Parathyroid adenoma (tissue), 2 donors: Measurements from ENCODE around the gene PUS3.

Experiments
- H2AFZ ChIP-seq: fragments of 300-600 bp; sonication (generic); one replicate; pipeline ENCODE4 v1.7.0; 2017; ENCODE audit warnings: antibody characterized with exemption, mild to moderate bottlenecking
- H3K27ac ChIP-seq: fragments of 300-600 bp; sonication (generic); one replicate; pipeline ENCODE4 v1.7.0; 2017
- H3K27me3 ChIP-seq: fragments of 300-600 bp; sonication (generic); one replicate; pipeline ENCODE4 v1.7.0; 2017; ENCODE audit warnings: low read length; ENCODE audit not compliant: control insufficient read depth, insufficient read depth
- H3K36me3 ChIP-seq: fragments of 300-600 bp; sonication (generic); one replicate; pipeline ENCODE4 v1.7.0; 2017; ENCODE audit warnings: low read length; ENCODE audit not compliant: control insufficient read depth, insufficient read depth
- H3K4me1 ChIP-seq: fragments of 300-600 bp; sonication (generic); one replicate; pipeline ENCODE4 v1.7.0; 2017; ENCODE audit warnings: control low read depth
- H3K4me2 ChIP-seq: fragments of 300-600 bp; sonication (generic); one replicate; pipeline ENCODE4 v1.7.0; 2017; ENCODE audit warnings: low read length
- H3K4me3 ChIP-seq: fragments of 300-600 bp; sonication (generic); one replicate; pipeline ENCODE4 v1.7.0; 2017; ENCODE audit warnings: low read depth, low read length
- H3K79me2 ChIP-seq: fragments of 300-600 bp; sonication (generic); one replicate; pipeline ENCODE4 v1.7.0; 2017; ENCODE audit warnings: control low read depth
- H3K9ac ChIP-seq: fragments of 300-600 bp; sonication (generic); one replicate; pipeline ENCODE4 v1.7.0; 2017; ENCODE audit warnings: mild to moderate bottlenecking
- H3K9me3 ChIP-seq: fragments of 300-600 bp; sonication (generic); one replicate; pipeline ENCODE4 v1.7.0; 2017; ENCODE audit warnings: low read length; ENCODE audit not compliant: control insufficient read depth
- TF ChIP-seq, protein P1 (sequence below): fragments of 300-600 bp; sonication (generic); IDR thresholded peaks from one replicate; pipeline ENCODE4 v1.7.0; 2017; ENCODE audit warnings: antibody characterized with exemption, mild to moderate bottlenecking
- donor health status: primary hyperparathyroidism.

Gene PUS3

GRCh38 chr11:125934473-125934872, 31.5 kb upstream of the PUS3 start:
- no peaks in the 10 kb centered on the region for H3K9me3 ChIP-seq
- H3K79me2 ChIP-seq: no peaks in the 10 kb centered on the region
- H3K4me1 ChIP-seq: no peaks in the 10 kb centered on the region
- no peak overlapping the region for H3K4me2 ChIP-seq
- no peak overlapping the region for H3K27ac ChIP-seq
- no peak overlapping the region for H3K9ac ChIP-seq
- no peak overlapping the region for H2AFZ ChIP-seq
- H3K27me3 ChIP-seq: no peaks in the 10 kb centered on the region
- TF ChIP-seq, protein P1, sequence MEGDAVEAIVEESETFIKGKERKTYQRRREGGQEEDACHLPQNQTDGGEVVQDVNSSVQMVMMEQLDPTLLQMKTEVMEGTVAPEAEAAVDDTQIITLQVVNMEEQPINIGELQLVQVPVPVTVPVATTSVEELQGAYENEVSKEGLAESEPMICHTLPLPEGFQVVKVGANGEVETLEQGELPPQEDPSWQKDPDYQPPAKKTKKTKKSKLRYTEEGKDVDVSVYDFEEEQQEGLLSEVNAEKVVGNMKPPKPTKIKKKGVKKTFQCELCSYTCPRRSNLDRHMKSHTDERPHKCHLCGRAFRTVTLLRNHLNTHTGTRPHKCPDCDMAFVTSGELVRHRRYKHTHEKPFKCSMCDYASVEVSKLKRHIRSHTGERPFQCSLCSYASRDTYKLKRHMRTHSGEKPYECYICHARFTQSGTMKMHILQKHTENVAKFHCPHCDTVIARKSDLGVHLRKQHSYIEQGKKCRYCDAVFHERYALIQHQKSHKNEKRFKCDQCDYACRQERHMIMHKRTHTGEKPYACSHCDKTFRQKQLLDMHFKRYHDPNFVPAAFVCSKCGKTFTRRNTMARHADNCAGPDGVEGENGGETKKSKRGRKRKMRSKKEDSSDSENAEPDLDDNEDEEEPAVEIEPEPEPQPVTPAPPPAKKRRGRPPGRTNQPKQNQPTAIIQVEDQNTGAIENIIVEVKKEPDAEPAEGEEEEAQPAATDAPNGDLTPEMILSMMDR: no peak
- H3K4me3 ChIP-seq: no peak overlapping the region
- no peaks in the 10 kb centered on the region for H3K36me3 ChIP-seq

DNA sequence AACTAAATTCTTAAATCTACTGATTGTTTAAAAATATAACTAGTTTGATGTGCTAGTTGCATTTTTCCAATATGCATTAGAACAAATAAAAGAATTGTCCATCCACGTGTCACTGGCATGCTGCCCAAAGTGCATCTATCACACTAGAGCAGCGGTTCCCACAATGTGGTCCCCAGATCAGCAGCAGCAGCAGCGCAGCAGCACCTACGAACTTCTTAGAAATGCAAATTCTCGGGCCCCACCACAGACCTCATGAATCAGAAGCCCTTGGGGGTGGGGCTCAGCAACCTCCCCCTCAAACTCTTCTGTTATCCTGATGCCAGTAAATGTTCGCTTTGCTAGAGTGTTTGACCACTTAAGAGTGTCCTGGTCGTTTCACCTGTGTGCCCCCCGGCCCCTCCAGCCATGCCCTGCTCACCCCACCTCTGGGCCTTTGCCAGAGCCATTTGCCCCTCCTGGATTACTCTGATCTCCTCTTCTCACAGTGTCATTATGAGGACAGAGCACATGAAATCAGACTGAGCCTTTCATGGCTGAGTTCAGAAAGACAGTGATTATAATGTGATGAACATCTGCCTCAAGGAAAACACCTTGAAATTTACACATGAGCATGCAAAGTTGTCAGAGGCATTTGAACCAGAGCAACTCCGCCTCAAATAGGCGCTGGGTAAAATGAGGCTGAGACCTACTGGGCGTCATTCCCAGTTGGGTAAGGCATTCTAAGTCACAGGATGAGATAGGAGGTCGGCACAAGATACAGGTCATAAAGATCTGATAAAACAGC, 30.2 kb upstream of the PUS3 start:
- Histone ChIP-seq H3K9me3 (no peaks in the 10 kb centered on the region), H3K9ac (no peak overlapping the region), H3K36me3 (no peaks in the 10 kb centered on the region), H3K27ac (no peak overlapping the region), H3K27me3 (no peaks in the 10 kb centered on the region), H3K4me2 (no peak overlapping the region), H3K4me3 (no peak overlapping the region), H2AFZ (no peak overlapping the region), H3K4me1 (no peaks in the 10 kb centered on the region), H3K79me2 (no peaks in the 10 kb centered on the region)
- TF ChIP-seq, protein P1: no peak

DNA sequence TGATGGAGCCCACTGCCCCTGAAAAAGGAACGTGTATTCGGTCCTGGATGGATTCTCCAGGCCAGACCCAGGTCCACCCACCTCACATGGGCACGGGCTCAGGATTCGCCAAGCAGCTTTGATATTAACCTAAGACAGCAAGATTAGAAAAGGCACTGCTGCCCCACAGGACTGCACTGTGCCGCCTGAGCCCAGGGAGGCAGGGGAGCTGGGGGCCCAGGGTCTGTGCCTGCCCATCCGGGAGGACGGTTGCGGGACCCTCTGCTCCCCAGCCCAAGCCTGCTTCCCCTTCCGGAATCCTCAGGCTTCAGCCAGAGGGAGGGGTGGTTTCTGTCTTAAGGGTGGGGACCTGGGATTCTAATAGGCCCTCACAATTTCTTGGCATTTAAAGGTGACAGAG, 29.3 kb upstream of the PUS3 start:
- Histone ChIP-seq H3K27me3 (no peaks in the 10 kb centered on the region), H3K79me2 (no peaks in the 10 kb centered on the region), H3K36me3 (no peaks in the 10 kb centered on the region), H3K4me2 (no peak overlapping the region), H3K27ac (no peak overlapping the region), H2AFZ (no peak overlapping the region), H3K9me3 (no peaks in the 10 kb centered on the region), H3K4me1 (no peaks in the 10 kb centered on the region), H3K9ac (no peak overlapping the region), H3K4me3 (no peak overlapping the region)
- TF ChIP-seq, protein P1: no peak

- Histone ChIP-seq H3K9me3 (no peaks in the 10 kb centered on the region), H2AFZ (no peak overlapping the region), H3K27ac (no peak overlapping the region), H3K9ac (no peak overlapping the region), H3K4me1 (no peaks in the 10 kb centered on the region), H3K27me3 (no peaks in the 10 kb centered on the region), H3K79me2 (no peaks in the 10 kb centered on the region), H3K4me2 (no peak overlapping the region), H3K36me3 (no peaks in the 10 kb centered on the region), H3K4me3 (no peak overlapping the region)
- TF ChIP-seq, protein P1: no peak
Measured at GRCh38 chr11:125931668-125932067, 28.7 kb upstream of the PUS3 start.

GRCh38 chr11:125931116-125931515, 28.1 kb upstream of the PUS3 start:
- Histone ChIP-seq H3K79me2 (no peaks in the 10 kb centered on the region), H3K4me3 (no peak overlapping the region), H3K4me1 (no peaks in the 10 kb centered on the region), H3K36me3 (no peaks in the 10 kb centered on the region), H3K27ac (no peak overlapping the region), H2AFZ (no peak overlapping the region), H3K9ac (no peak overlapping the region), H3K9me3 (no peaks in the 10 kb centered on the region), H3K27me3 (no peaks in the 10 kb centered on the region), H3K4me2 (no peak overlapping the region)
- TF ChIP-seq, protein P1: no peak
